GM12891 (cell line): Measurements from ENCODE around the gene IVL.

ENCODE experiments used
- DNase-seq: peaks from one replicate; pipeline ENCODE4 v3.0.0; 2011; ENCODE audit warnings: low spot score; ENCODE audit not compliant: insufficient read length
- FAIRE-seq: peaks from 2 replicates; lab custom pipeline; 2011; peaks lifted over from hg19 to GRCh38; lab: Jason Lieb, UNC
- PAX5 ChIP-seq: IDR thresholded peaks from 2 replicates; pipeline ENCODE4 v1.6.1; 2011; ENCODE audit warnings: low read length, moderate library complexity, mild to moderate bottlenecking; ENCODE audit not compliant: insufficient read depth, severe bottlenecking
- POLR2A ChIP-seq: IDR thresholded peaks from 2 replicates; pipeline ENCODE4 v1.6.1; 2011; ENCODE audit warnings: low read depth, low read length, control low read depth
- POLR2AphosphoS5 ChIP-seq: IDR thresholded peaks from 2 replicates; pipeline ENCODE4 v1.6.1; 2011; ENCODE audit warnings: low read depth, low read length, control low read depth
- POU2F2 ChIP-seq: IDR thresholded peaks from 2 replicates; pipeline ENCODE4 v1.6.1; 2011; ENCODE audit warnings: low read depth, mild to moderate bottlenecking, control low read depth, low read length, moderate library complexity
- SPI1 ChIP-seq: IDR thresholded peaks from 2 replicates; pipeline ENCODE4 v1.6.1; 2011; ENCODE audit warnings: low read depth, low read length, control low read depth
- TAF1 ChIP-seq: IDR thresholded peaks from 2 replicates; pipeline ENCODE4 v1.6.1; 2011; ENCODE audit warnings: low read depth, low read length, control low read depth

Gene IVL

DNA sequence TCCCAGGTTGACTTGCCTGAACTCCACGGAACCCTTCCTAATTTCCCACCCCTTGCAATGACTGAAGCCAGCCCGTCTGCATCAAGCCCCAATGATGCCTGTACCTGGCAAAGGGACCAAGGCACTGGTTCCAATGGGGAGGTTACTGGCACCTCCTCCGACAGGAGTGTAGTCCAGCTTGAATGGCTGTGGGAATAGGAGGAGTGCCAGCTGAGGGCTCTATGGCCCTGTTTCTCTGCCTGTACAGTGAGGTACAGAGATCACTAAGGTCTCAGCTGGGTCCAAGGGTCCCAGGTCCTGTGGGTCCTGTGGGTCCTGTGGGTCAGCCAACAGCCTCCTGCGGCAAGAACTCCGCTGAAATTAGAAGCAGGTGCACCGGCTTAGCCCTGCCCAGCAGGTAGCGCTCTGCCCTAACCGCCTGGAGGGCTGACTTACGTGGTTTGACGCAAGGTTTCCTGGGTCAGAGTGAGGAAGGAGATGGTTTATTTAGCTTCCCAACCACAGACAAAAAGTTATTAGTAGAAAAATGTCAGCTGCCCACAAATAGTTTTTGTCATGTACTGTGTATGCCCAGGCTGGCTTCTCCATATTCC is 52.2 kb downstream of the IVL start:
- DNase-seq (peak; percentile 20), FAIRE-seq (no peak)
- TF ChIP-seq POLR2A (no peak), SPI1 (no peak), TAF1 (no peak), PAX5 (no peak), POLR2AphosphoS5 (no peak), POU2F2 (no peak)
